GM10266 (cell line): ENCODE measurements around the gene SAMM50.

Experiments used
- DNase-seq: peaks from one replicate; pipeline ENCODE4 v3.0.0; 2012; ENCODE audit errors: extremely low spot score
- CTCF ChIP-seq: IDR thresholded peaks from 2 replicates; pipeline ENCODE4 v1.5.1; 2012; ENCODE audit warnings: mild to moderate bottlenecking, low read depth; ENCODE audit not compliant: control insufficient read depth, insufficient read depth; ENCODE audit errors: missing control alignments

SAMM50 gene

GRCh38 chr22:43980579-43980978, 25.3 kb downstream of the SAMM50 start:
- TF ChIP-seq CTCF: no peak
- no peak for DNase-seq

- DNase-seq: no peak
- no peak for TF ChIP-seq CTCF
These were observed 25.8 kb downstream of the SAMM50 start for GRCh38 chr22:43980996-43981395.

GRCh38 chr22:43983808-43984207, 28.6 kb downstream of the SAMM50 start:
- TF ChIP-seq CTCF: no peak
- no peak for DNase-seq

GRCh38 chr22:43985532-43985931, 30.3 kb downstream of the SAMM50 start:
- no peak for DNase-seq
- no peak for TF ChIP-seq CTCF

- no peak for TF ChIP-seq CTCF
- no peak for DNase-seq
These were observed 33.0 kb downstream of the SAMM50 start for GRCh38 chr22:43988116-43988820.

- TF ChIP-seq CTCF: no peak
These were observed 33.7 kb downstream of the SAMM50 start for GRCh38 chr22:43988960-43989359.

GRCh38 chr22:43990044-43990443, 34.8 kb downstream of the SAMM50 start:
- DNase-seq: no peak

More at GRCh38 chr22:43988960-43989359, 33.7 kb downstream of the SAMM50 start:
- no peak for DNase-seq

More at GRCh38 chr22:43990044-43990443, 34.8 kb downstream of the SAMM50 start:
- TF ChIP-seq CTCF: no peak
